ENCODE data around the gene ANXA2. TPM values are rescaled to one million over a fixed set of nuclear protein-coding genes. Genes with fewer than 3 reads are reported as not detected.

The ANXA2 gene
- total and polyA plus RNA-seq, 4 donors = 62.7 to 138 (median 107) TPM

DNA sequence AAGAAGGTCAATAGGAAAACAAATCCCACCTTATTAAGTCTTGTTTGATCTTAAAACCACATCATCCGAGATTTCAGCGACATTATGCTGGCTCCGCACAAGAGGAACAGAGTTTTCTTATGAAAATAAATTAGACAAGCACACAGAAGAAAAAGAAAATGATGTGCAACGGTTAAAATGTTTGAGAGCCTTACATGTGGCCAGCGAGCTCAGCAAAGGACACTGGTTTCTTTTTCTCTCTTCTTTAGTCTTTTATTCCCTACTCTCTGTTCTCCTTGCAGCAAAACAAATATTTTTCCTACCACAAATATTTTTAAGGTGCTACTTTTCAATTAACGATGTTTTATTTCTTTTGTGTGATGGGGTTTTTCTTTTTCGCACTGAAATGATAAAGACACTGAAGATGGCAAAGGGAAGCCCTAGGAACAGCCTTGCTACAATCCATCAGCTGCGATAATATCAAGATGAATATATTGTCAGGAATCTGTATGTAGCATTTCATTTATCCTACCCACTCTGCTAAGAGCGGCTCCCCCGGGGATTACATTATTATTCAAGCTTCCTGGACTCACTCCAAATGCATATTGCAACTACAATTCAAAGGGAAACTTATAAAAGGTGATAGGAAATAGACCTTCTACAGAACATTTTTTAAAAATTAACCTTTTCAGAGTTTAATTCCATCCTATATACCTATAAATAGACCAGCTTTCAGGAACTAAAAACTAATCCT is 72.9 kb downstream of the ANXA2 start:
- 63% methylated on average over 10 of the region's 10 CpGs for whole genome bisulfite sequencing
- no peaks in the 10 kb centered on the region for H3K36me3 ChIP-seq (ENCODE audit: control insufficient read depth in 4 of 4, insufficient read depth in 3 of 4, low read depth in 1 of 4, low read length in 3 of 4)
- H3K27me3 ChIP-seq (ENCODE audit: control insufficient read depth in 4 of 4, insufficient read depth in 4 of 4, low read length in 3 of 4) = peaks cover 0 to 8% (median 0%) of the 10 kb centered on the region in 4 donors
- no peaks in the 10 kb centered on the region for H3K9me3 ChIP-seq (ENCODE audit: control insufficient read depth in 4 of 4, low read length in 3 of 4)
- no peak overlapping the region for H3K4me3 ChIP-seq (ENCODE audit: low read depth in 1 of 3, low read length in 3 of 3)
- H3K4me1 ChIP-seq (ENCODE audit: control insufficient read depth in 4 of 4, insufficient read depth in 4 of 4, low read length in 3 of 4) = no peaks in the 10 kb centered on the region
- TF ChIP-seq RAD21 (IDR thresholded peaks at IDR 0.05) (no peak), HNF4A (conservative IDR thresholded peaks at IDR 0.05) (no peak), YY1 (IDR thresholded peaks at IDR 0.05) (no peak), NR2F2 (IDR thresholded peaks at IDR 0.05) (no peak), ZBTB33 (IDR thresholded peaks at IDR 0.05) (no peak), SP1 (IDR thresholded peaks at IDR 0.05) (no peak), REST (IDR thresholded peaks at IDR 0.05) (no peak), TAF1 (conservative IDR thresholded peaks at IDR 0.05) (no peak), FOXA1 (IDR thresholded peaks at IDR 0.05) (no peak), RXRA (IDR thresholded peaks at IDR 0.05) (no peak), GABPA (IDR thresholded peaks at IDR 0.05 in 1 of 2, conservative IDR thresholded peaks at IDR 0.05 in 1 of 2) (no peak), HNF4G (IDR thresholded peaks at IDR 0.05) (no peak)
- TF ChIP-seq, protein P1, sequence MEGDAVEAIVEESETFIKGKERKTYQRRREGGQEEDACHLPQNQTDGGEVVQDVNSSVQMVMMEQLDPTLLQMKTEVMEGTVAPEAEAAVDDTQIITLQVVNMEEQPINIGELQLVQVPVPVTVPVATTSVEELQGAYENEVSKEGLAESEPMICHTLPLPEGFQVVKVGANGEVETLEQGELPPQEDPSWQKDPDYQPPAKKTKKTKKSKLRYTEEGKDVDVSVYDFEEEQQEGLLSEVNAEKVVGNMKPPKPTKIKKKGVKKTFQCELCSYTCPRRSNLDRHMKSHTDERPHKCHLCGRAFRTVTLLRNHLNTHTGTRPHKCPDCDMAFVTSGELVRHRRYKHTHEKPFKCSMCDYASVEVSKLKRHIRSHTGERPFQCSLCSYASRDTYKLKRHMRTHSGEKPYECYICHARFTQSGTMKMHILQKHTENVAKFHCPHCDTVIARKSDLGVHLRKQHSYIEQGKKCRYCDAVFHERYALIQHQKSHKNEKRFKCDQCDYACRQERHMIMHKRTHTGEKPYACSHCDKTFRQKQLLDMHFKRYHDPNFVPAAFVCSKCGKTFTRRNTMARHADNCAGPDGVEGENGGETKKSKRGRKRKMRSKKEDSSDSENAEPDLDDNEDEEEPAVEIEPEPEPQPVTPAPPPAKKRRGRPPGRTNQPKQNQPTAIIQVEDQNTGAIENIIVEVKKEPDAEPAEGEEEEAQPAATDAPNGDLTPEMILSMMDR (IDR thresholded peaks at IDR 0.05; ENCODE audit: low read depth, low read length, missing input control) = no peak
- no peak overlapping the region for H3K9ac ChIP-seq (ENCODE audit: low read depth in 1 of 2, low read length in 2 of 2)
- DNase-seq (ENCODE audit: low spot score) = no peak
- no peak overlapping the region for H3K27ac ChIP-seq (ENCODE audit: low read depth in 1 of 2, low read length in 2 of 2)

DNA sequence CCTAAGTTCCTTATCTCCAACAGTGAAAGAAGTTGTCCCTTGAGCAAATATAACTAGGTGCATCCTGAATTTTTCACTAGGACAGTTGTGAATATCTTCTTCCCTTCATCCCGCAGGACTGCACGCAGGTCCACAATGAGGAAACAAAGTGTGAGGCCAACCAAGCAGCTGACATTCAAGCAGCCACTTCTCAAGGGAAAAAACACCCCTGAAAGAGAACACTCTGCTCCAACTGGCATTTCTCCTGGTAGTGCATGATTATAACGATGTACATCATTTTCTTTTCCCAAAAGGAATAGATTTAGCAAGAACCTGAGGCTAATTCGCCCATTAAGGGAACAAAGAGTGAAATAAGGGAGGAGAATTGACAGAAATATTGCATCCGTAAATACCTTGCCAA is 74.5 kb downstream of the ANXA2 start:
- no peak overlapping the region for H3K9ac ChIP-seq (ENCODE audit: low read depth in 1 of 2, low read length in 2 of 2)
- H3K4me1 ChIP-seq (ENCODE audit: control insufficient read depth in 4 of 4, insufficient read depth in 4 of 4, low read length in 3 of 4) = no peaks in the 10 kb centered on the region
- H3K9me3 ChIP-seq (ENCODE audit: control insufficient read depth in 4 of 4, low read length in 3 of 4) = no peaks in the 10 kb centered on the region
- H3K27ac ChIP-seq (ENCODE audit: low read depth in 1 of 2, low read length in 2 of 2) = no peak overlapping the region
- no peak overlapping the region for H3K4me3 ChIP-seq (ENCODE audit: low read depth in 1 of 3, low read length in 3 of 3)
- H3K36me3 ChIP-seq (ENCODE audit: control insufficient read depth in 4 of 4, insufficient read depth in 3 of 4, low read depth in 1 of 4, low read length in 3 of 4) = no peaks in the 10 kb centered on the region
- peaks cover 0 to 8% (median 0%) of the 10 kb centered on the region in 4 donors for H3K27me3 ChIP-seq (ENCODE audit: control insufficient read depth in 4 of 4, insufficient read depth in 4 of 4, low read length in 3 of 4)
- DNase-seq (ENCODE audit: low spot score) = no peak
- WGBS = 78% methylated on average over 5 of the region's 5 CpGs
- no peak for TF ChIP-seq ZBTB33 (IDR thresholded peaks at IDR 0.05)
- TF ChIP-seq, protein P2, sequence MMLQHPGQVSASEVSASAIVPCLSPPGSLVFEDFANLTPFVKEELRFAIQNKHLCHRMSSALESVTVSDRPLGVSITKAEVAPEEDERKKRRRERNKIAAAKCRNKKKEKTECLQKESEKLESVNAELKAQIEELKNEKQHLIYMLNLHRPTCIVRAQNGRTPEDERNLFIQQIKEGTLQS (IDR thresholded peaks at IDR 0.05) = no peak
- TF ChIP-seq, protein P3, sequence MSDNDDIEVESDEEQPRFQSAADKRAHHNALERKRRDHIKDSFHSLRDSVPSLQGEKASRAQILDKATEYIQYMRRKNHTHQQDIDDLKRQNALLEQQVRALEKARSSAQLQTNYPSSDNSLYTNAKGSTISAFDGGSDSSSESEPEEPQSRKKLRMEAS (IDR thresholded peaks at IDR 0.05) = no peak
- no peak for TF ChIP-seq NR2F2 (IDR thresholded peaks at IDR 0.05)
- TF ChIP-seq, protein P1 (IDR thresholded peaks at IDR 0.05; ENCODE audit: low read depth, low read length, missing input control) = no peak
- no peak for TF ChIP-seq TAF1 (conservative IDR thresholded peaks at IDR 0.05)
- no peak for TF ChIP-seq GABPA (IDR thresholded peaks at IDR 0.05 in 1 of 2, conservative IDR thresholded peaks at IDR 0.05 in 1 of 2)
- no peak for TF ChIP-seq HNF4A (conservative IDR thresholded peaks at IDR 0.05)
- no peak for TF ChIP-seq FOXA1 (IDR thresholded peaks at IDR 0.05)
- TF ChIP-seq YY1 (IDR thresholded peaks at IDR 0.05) = no peak
- no peak for TF ChIP-seq EGR1 (IDR thresholded peaks at IDR 0.05; ENCODE audit: low read depth in 2 of 2)

Data from liver (tissue), 9 donors.